ENCODE data around the gene SH3TC2.

SH3TC2 gene

DNA sequence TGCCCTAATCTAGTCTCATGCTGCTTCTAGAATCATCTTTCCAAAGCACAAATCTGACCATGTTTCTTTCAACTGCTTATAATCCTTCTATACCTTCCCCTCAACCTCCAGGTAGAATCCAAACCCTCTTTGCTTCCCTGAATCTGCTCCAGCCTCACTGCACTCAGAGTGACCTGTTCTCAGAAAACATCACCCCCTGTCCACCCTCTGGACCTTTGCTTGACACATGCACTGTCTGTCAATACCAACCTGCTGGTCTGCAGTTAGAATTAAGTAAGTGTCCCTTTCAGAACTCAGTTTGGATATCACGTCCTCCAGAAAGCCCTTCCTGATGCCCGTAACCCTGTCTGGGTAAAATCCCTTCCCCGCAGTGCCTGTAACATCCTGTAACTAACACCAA, 63.1 kb downstream of the SH3TC2 start:
- DNase-seq (ENCODE audit: low read depth): no peak

DNA sequence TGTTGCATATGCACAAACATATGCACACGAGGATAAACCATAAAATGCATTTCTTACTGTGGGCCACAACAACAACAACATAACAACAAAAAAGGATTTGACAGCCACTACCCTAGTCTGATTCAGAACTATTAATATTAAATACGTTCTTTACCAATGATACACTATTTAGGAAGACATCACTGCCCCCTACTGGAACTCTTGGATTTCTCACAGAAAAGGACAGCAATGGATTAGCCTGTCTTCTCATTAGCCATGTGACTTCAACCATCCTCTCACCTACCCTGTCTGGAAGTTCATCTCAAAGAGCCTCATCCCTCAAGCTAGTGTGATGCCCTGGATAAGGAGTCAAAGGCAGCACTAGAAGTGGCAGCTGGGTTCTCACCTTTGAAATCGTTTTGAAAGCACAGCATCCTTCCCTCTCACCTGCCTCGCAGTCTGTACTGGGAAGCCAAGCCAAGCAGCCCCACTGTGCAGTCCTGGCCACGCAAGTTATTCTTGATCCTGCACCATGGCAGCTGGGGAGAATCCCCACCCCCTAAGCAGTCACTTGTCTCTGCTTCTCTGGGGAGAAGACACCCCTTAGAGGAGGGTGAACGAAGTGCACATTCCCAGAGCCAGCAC, 64.6 kb downstream of the SH3TC2 start:
- no peak for DNase-seq (ENCODE audit: low read depth)

DNA sequence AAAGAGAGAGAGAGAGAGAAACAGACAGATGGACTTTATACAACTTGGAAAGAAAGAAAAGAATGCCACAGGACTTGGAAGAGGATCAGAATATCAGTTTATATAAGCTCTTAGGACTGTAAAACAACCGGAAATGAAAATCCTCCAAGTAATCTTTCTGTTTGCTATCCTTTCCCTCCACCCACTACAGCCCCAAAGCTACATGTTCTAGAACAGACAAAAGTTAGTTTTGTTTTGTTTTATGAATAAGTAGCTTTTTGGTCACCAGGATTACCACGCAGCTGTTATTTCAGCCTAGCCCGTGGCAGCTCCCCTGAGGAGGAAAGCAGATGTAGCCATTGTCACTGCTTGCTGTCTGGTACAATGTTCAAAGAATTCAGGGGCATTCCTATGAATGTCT, 66.6 kb downstream of the SH3TC2 start:
- no peak for DNase-seq (ENCODE audit: low read depth)

DNA sequence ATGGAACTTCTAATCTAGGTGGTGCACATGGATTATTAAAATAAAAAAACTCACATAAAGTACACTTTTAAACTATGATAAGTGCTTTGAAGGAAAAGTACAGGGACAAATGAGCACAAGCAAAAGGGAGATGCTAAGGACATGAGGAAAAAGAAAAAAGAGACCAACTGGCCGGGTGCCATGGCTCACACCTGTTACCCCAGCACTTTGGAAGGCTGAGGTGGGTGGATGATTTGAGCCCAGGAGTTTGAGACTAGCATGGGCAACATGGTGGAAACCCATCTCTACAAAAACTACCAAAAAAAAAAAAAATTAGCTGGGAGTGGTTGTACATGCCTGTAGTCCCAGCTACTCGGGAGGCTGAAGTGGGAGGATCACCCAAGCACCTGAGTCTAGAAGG, 67.1 kb downstream of the SH3TC2 start:
- no peak for DNase-seq (ENCODE audit: low read depth)

DNA sequence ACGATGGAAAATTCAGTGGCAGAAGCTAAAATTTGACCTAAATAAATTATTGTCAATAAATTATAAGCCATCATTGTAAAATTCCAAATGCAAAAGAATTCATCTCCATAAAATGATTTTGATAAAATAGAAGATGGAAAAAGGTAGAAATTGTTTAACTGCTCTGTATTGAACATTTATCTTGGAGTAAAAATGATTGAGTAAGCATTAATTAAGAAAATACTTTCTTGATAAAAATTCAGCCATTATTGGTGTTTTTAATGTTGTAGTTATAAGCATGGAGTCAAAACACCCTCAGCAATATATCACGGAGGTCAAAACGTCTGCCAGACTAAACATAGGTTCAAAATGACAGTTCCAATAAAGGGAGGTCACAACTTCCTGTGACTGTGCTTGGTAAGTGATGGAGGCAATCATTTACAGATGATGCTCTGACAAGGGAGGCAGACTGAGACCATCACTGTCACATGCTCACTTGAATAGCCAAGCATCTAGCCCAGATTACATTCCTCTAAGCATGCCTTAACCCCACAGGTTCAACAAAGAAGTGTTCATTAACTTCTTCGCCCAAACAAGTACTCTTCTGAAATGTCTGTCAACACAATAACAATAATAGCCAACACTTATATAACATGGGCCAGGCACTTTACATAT, 69.5 kb downstream of the SH3TC2 start:
- no peak for DNase-seq (ENCODE audit: low read depth)

DNA sequence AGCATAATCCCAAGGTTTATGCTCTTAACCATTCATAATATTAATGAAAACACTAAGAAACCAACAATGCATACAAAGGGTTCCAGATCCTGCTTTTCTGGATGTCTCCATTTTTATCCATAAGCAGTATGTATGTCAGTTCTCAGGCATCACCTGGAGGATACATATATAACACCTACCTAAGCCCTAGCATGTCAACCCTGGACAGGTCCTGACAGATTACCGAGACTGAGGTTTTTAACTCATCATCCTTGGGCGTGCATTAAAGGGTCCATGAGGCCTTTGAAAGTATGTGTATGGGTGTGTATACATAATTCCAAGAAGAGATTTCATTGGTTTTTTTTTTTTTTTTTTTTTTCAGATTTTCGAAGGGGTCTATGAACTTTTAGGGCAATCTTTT, 70.6 kb downstream of the SH3TC2 start:
- DNase-seq (ENCODE audit: low read depth): no peak

DNA sequence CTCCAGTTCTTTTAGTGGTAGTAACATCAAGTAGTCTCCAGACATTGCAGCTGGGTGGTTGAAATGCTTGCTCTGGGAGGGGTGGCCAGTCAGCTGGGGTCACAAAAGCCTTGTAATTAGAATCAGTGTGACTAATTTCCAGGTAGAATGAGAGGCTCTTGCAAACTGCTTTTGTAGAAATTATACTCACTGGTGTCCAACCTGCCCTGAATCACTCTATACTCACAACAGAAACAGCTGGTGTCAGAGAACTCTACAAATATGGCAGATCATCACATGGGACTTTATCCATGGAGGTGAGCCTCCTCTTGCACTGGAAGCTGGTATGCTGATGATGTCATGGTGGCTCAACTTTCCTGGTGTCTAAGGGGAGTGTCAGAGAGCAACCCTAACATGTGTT, 71.3 kb downstream of the SH3TC2 start:
- DNase-seq (ENCODE audit: low read depth): no peak

DNA sequence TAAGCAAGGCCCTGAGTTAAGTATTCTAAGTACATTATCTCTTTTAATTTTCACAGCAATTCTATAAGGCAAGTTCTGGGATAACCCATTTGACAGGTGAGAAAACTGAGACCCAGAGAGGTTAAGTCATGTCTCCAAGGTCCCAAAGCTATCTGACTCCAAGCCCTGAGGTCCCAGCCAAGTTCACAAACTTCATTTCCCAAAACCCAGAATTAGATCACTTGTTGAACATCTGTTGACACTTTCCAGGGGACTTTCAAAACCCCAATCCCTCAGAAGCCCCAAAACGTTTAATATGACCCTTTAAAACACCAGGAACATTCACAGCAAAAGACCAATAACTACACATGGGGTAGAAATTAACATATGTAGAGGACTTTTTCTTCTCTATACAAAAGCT, 72.0 kb downstream of the SH3TC2 start:
- DNase-seq (ENCODE audit: low read depth): no peak

DNA sequence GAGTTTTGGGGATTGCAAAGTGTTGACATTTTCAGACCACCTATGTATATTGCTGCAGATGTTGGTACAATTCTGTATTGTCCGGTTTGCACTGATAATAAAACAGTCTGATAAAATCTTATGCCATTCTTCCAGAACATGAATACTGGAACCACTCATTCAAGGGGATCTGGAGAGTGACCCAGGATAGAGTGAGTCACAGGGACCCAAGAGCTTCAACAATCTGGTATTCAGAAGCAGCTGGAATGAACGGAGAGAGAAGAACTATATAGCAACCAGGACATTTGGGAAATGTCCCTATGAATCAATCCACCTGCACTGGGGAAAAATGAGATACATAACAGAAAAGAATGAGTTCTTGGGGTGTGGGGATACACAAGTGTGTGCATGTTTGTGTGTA, 73.3 kb downstream of the SH3TC2 start:
- DNase-seq (ENCODE audit: low read depth): no peak

DNA sequence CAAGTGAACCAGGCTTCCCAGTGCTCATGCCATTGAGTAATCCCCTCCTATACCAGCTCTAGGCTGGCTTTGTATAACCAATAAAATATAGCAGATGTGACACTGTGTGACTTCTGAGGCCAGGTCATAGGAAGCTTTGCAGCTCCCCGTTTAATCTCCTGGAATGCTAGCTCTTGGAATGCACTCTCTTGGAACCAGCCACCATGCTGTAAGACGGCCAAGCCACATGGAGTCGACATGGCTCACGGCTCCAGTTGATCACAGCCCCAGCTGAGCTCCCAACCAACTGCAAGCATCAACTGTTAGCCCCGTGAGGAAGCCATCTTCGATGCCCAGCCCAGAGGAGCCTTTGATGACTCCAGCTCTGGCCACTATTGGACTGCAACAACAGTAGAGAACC, 74.5 kb downstream of the SH3TC2 start:
- DNase-seq (ENCODE audit: low read depth): no peak

DNA sequence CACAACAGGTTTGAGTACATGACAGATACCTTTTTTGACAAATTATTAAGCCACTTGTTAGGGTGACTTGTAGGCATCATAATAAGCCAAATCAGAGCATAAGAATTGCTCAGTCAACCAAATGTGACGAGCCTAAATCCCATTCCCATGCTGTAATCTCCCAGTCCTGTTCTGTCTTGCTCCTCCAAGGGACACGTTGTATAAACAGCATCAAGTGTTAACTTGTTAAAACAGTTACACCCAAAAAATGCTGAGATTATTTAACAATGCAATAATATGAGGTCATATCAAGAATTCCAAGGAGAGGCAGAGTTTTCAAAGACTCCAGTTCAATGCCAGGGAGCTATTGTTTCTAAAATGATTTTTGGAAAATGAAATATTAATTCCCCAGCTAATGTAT, 76.2 kb downstream of the SH3TC2 start:
- DNase-seq (ENCODE audit: low read depth): no peak

DNA sequence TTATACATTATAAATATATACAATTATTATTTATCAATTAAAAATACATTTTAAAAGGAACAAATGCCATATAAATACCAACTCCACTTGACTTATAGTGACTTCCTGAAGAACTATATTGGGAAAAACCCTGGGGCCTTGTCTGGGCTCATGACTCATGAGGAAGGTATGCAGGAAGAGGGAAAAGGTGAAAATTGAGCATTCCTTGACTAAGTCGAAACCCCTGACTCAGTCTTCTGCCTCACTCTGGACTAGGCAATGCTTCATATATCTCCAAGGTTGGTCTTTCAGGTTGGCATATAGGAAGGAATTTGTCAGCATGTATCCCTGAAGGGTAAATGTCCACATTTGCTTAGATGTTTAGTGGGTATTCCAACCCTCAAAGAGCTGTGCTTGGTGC, 78.5 kb downstream of the SH3TC2 start:
- no peak for DNase-seq (ENCODE audit: low read depth)

DNA sequence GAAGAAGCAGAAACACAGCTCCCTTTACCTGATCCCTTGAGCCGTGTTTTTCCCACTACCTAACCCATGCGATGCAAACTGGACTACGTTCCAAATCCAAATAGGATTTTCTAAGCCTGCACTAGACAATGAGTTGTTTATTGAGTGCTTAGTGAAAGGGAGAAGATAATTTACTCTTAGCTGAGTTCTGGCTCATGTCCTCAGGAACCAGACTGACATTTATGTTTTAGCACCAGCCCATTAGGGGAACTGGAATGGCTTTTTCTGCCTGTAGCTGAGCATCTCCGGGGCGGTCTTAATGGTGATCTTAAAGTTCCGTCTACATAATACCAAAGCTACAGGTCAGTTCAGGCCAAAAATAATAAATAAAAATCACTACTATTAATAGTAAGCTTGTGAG, 81.5 kb downstream of the SH3TC2 start:
- no peak for DNase-seq (ENCODE audit: low read depth)

DNA sequence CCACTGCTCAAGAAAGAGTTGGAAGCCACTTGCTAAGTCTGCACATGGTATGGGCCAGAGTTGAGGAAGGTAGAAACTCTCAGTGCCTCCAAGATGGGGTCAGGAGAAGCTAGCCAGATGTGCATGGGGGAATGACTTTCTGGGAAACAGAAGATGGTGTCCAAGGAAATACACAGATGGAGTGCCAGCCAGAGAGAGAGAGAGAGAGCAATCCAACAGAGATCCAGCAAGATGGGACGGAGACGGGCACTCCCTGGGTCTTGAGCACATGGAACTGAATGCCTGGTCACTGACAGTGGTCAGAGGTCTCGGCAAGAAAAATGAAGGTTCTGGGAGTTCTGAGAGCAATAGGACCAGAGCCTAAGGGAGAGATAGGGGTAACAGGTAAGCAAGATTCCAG, 82.1 kb downstream of the SH3TC2 start:
- no peak for DNase-seq (ENCODE audit: low read depth)

DNA sequence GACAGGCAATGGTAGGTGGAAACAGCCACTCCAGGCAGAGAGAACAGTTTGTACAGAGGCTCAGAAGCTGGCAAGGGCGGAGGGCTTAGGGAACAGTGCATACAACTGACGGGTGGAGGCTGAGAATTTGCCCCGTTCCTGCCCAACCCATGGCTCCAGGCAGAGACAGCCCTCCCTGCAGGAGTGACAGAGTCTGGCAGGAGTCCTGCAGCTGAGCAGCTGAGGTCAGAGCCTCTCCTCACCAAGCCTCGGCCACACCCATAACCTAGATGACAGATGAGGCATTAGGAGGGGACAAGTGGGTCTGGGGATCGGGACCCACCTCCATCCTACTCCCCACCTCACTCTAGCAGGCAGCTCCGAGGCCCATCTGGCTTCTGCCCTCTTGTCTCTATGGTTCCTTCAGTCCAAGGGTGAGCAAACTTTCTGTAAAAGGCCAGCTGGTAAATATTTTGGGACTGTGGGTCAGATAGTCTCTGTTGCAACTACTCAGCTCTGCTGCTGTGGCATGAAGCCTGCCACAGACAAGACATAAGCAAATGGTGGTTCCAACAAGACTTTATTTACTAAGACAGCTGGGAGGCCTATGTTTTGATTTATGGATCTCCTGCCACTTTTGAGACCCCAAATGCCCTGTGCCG, 83.7 kb downstream of the SH3TC2 start:
- DNase-seq (ENCODE audit: low read depth): no peak

DNA sequence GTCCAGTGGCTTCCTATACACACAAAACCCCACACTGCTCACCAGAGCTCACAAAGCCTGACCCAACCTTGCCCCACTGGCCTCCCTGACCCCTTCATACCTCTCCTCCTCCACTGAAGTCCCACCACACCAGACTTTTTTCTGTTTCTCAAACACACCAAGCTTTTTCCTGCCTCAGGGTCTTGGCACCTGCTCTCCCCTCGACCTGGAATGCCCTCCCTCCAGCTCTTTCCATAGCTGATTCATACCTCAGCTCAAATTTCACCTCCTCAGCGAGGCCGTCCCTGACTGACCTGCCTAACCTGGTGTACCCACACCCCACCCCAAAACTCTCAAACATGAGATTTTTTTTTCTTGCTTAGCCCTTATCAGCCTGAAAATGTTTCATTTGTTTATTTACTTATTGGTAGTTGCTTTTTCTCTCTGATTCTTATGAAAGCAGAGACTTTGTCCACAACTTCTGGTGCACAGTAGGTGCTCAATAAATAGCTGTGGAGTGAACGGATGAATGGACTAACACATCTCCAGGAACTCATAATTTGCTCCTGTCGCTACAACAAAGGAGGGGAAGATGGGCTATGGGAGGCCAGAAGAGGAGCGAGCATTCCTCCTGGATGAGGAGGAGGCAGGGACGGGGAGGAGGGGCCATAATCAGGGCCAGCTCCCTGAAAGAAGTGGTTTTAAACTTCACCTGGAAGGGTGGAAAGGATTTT, 84.3 kb downstream of the SH3TC2 start:
- DNase-seq (ENCODE audit: low read depth): no peak

DNA sequence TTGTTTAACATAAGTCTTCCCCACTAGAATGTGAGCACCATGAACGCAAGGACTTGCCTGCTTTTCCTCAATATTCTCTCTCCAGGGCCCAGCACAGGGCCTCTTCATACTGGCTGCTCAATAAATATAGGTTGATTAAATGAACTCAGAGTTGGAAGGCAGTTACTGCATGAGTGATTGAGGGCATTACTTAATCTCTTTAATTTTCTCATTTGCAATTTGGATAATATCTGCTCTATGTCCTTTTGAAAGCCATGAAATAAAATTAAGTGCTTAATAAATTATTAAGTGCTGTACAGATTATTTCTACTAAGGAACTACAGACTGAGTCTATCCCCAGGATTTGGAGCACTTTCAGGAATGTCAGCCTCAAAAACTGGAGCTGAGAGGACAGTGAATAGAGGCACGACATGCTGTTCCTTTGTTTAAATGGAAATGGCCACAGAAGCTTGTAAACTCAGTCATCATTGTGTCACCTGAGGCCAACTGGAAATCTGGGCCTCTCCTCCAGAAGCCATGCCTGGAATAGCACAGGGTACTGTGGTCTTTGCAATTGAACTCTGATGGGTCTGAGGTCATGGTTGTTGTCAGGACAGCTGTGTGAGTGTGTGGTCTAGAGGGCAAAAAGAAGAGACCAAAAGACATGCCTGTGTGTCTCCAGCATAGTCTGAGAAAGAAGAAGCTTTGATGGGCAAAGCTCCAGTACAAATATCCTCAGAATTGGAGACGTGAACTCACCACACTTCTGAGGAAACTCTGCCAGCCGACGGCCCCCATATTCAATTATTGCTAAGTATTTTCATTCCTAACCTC, 86.1 kb downstream of the SH3TC2 start:
- no peak for DNase-seq (ENCODE audit: low read depth)

DNA sequence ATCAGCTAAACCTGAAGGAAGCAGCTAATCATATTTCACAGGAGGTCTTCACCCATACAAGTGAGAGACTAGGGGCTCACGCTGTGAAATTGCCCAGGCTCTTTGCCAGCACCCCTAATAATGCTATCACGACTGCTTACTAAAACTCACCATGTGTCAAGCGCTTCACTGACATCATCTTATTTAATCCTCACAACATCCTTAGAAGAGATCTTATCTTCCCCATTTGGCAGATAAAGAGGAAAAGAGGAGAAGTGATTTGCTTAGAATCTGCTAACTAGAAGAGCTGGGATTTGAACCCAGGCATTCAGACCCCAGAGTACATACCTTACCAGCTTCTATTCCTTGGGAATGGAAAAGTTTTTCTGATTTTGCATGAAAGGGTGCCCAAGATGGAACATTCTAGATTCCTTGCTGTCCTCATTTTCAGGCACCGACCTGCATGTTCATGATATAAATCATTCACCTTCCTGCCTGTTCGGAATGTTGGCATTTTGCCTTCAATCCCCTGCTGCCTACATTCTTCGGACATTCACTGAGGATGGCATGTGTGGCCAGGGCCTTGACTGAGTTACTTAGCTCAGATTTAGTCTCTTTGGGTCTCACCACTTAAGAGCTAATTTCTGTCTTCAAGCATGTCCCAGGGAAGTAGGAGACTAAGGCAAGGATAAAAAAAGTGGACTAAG, 88.1 kb downstream of the SH3TC2 start:
- DNase-seq (ENCODE audit: low read depth): no peak

DNA sequence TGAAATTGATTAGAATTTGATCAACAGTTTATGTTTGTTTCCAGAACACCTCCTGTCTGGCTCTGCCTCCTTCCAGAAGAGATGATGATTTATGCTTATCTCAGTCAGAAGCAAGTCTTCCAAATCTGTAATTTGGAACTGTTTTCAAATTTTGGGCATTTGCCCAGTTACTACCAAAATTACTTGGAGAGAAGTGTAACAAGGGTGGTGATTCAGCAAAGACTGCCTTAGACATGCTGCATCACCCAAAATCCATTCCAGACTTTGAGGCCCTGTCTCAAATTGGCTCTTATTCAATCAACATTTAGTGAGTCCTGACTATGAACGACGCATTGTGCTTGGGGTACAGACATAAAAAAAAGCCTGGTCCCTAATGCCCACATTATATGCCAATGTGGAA, 89.4 kb downstream of the SH3TC2 start:
- DNase-seq (ENCODE audit: low read depth): no peak

DNA sequence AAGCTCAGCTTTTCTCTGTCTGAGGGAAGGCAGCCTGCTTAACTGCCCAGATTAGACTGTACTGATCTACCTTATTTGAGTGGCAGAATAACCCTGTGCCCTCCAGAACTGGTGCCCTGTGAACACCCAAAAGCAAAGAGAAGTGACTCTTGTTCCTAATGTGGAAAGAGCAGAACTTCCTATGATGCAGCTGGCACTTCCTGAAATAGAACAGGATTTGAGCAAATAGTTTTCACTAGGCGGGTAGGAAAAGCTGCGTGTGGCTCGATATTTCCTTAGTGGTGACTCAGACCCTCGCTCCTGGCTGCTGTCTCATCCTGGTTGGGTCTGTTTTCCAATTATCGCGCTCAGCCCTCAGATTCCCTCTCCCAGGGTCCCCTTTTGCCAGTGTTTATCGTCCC, 89.9 kb downstream of the SH3TC2 start:
- DNase-seq (ENCODE audit: low read depth): no peak

DNA sequence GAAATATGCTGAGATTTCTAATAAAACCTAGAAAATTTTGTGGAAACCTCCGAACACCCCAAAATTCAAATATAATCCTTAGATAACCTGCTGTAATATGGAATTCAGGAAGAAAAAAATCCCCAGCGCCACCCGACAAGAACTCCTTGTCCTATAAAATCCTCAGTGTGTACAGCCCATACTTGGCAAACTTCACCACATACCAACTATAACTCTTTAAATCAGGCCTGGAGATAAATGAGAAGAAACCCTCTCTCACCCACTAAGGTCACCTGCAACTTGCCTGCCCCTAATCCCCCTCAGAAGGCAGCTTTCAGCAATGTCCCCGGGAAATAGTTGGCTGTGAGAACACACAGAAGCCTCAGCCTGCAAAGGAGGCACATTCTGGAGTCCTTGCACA, 90.5 kb downstream of the SH3TC2 start:
- DNase-seq (ENCODE audit: low read depth): no peak

DNA sequence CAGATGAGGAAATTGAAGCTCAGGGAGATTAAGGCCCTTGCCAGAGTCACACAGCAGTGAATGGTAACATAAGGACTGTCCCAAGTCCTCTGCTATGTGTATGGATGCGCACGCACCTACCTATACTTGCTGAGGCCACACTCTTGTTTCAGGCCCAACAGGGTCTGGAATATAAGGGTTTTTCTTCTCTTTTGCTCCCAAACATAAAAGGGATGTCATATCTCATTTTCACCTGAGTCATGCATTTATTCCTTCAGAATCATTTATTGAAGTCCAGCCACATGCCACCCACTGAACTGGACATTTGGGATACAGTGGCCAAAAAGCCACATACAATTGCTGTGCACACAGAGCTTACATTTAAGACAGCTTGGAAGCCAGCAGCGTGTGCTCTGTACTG, 92.0 kb downstream of the SH3TC2 start:
- DNase-seq (ENCODE audit: low read depth): no peak

All from stimulated activated CD8-positive, alpha-beta memory T cell treated with anti-CD3 and anti-CD28 coated beads, Interleukin-12 subunit alpha, Interleukin-12 subunit beta, amount 100 ng/mL, for 4 hours (primary cell).